GM03348 (cell line): ENCODE results near the gene SLC37A4.
"Not testable (repeated sequence)": the region's sequence is repeated elsewhere in the genome, so short reads cannot be mapped to it uniquely, and the experiment has no call there.

Source experiments
- DNase-seq: peaks from one replicate; pipeline ENCODE4 v3.0.0; 2012; ENCODE audit warnings: low spot score

The SLC37A4 gene

GRCh38 chr11:119017377-119017776 lies 13.3 kb downstream of the SLC37A4 start:
- not testable (repeated sequence) for DNase-seq

GRCh38 chr11:119016216-119017009 lies 14.3 kb downstream of the SLC37A4 start:
- DNase-seq = no peak

DNA sequence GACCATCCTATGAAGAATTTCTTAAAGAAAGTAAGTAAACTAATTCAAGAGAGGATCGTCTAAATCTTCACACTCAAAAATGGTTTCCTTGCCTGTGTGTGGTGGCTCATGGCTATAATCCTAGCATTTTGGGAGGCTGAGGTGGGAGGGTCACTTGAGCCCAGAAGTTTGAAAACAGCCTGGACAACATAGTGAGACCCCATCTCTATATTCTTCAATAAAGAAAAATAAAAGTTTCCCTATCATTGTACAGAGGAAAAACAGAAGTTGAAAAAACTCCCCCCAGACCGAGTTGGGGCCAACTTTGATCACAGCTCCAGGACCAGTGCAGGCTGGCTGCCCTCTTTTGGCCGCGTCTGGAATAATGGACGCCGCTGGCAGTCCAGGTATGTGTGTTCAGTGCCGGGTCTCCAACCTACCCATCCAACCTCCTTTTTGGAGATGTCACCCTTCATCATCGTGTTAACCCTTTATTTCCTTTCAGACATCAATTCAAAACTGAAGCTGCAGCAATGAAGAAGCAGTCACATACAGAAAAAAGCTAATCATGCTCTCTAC lies 15.5 kb downstream of the SLC37A4 start:
- DNase-seq = no peak

- DNase-seq = no peak
These were observed 16.3 kb downstream of the SLC37A4 start for GRCh38 chr11:119014209-119014924.

- no peak for DNase-seq
These were observed 18.0 kb downstream of the SLC37A4 start for GRCh38 chr11:119012629-119013170.

DNA sequence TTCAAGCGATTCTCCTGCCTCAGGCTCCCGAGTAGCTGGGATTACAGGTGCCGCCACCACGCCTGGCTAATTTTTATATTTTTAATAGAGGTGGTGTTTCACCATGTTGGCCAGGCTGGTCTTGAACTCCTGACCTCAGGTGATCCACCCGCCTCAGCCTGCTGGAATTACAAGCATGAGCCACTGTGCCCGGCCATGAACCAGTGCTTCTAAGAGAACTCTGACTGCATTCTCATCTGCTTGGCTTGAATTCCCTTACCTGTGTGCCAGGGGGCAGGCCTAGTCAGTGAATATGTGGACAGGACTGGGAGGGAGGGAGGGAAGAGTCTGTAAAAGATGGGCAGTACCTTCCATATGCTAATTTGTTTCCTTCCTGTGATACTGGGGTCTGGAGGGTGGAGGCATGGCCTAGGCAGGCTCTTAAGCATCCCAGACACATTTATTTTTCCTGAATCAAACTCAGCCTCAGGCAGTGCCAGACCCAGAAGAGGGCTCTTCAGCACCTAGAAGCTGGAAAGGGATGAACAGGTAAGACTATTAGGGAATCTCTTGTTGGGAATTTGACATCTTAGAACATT lies 19.1 kb downstream of the SLC37A4 start:
- DNase-seq = no peak

- no peak for DNase-seq
These were observed 24.0 kb downstream of the SLC37A4 start for GRCh38 chr11:119006656-119007055.

DNA sequence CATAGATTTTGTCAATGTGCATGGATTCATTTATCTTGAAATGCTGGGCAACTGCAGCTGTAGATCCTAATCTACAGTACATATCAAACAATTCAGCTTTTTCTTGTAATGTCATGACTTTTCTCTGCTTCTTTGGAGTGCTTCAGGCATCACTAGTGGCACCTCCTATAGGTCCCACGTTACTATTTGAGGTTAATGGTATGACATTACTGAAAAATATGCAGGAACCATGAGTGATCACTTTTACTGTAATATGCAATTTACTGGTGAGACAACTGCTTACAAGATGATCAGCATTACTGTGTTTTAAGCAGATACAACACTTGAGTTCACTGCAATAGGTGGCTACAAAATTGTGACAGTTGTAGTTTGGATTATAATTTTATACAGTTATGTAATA lies 29.8 kb downstream of the SLC37A4 start:
- no peak for DNase-seq

- peak; percentile 65 for DNase-seq
These were observed 31.9 kb downstream of the SLC37A4 start for GRCh38 chr11:118998822-118999221.

- no peak for DNase-seq
These were observed 32.3 kb downstream of the SLC37A4 start for GRCh38 chr11:118998388-118998717.

GRCh38 chr11:118997627-118998387 lies 32.9 kb downstream of the SLC37A4 start, which contains the start of gene CENATAC:
CENATAC (plus strand) TSS chr11:118998138; CDS start chr11:118998198, 60 bp downstream.
- DNase-seq = peak; percentile 100

GRCh38 chr11:118996926-118997626 lies 33.6 kb downstream of the SLC37A4 start:
- peak; percentile 51 for DNase-seq

GRCh38 chr11:118991486-118992038 lies 39.1 kb downstream of the SLC37A4 start:
- DNase-seq = not testable (repeated sequence)

DNA sequence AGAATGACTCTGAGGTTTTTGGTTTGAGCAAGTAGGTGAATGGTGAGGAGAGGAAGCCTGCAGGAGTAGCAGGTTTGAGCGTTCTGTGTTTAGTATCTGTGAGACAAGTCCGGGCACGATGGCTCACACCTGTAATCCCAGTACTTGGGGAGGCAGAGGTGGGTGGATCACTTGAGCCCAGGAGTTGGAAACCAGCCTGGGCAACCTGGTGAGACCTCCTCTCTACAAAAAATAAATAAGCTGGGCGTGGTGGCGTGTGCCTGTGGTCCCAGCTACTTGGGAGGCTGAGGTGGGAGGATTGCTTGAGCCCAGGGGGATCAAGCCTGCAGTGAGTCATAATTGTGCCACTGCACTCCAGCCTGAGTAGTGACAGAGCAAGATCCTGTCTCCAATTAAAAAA lies 42.4 kb downstream of the SLC37A4 start:
- no peak for DNase-seq

DNA sequence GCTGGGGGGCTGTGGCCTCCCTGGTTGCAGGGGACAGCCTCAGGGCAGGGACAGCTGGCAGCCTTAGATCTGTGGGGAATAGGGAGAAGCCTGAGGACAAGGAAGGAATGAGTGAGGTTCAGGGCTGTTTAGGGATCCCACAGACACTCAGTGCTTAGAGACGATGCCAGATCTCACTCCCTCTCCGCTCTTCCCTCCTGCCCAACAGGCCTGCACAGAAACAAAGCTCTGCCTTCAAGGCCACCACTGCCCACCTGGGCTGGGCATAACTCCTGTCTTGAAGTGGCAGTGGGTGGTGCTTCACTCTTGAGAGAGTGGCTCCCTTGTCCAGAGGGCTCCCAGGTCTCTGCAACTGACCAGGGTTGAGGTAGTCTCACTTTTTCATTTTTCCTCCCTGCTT lies 45.9 kb downstream of the SLC37A4 start:
- DNase-seq = no peak

GRCh38 chr11:118984337-118984736 lies 46.3 kb downstream of the SLC37A4 start:
- not testable (repeated sequence) for DNase-seq

DNA sequence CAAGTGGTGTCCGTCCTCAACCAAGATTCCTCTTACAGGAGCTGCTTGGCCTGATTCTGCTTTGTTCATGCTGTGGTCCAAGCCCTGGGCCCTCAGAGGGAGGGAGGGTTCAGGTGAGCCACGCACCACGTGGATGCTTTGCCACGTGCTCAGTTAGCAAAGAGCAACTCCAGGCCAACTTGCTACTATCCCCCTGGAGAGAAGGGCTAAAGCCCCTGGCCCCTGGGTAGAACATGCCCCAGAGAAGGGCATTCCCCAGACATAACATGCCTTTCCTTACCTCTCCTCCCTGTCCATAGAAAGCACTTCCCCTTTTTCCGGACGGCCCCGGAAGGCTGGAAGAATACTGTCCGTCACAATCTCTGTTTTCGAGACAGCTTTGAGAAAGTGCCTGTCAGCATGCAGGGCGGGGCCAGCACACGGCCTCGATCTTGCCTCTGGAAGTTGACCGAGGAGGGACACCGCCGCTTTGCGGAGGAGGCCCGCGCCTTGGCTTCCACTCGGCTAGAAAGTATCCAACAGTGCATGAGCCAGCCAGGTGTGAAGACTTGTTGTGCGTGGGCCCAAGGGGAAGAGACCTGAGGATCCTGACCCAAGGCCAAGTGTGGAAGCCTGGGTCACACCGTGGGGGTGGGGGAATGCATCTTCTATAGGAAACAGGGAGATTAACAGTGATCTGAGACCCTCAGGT lies 50.3 kb downstream of the SLC37A4 start:
- DNase-seq = no peak

GRCh38 chr11:118979434-118979833 lies 51.2 kb downstream of the SLC37A4 start:
- DNase-seq = no peak

GRCh38 chr11:118975771-118976709 lies 54.6 kb downstream of the SLC37A4 start:
- no peak for DNase-seq
